Measurements from ENCODE around the gene KDM7A.
"Not testable (repeated sequence)": the region's sequence is repeated elsewhere in the genome, so short reads cannot be mapped to it uniquely, and the experiment has no call there.

- not testable (repeated sequence) for TF ChIP-seq TOX (CRISPR knock-in tag; IDR thresholded peaks at IDR 0.05; ENCODE audit: borderline replicate concordance); PATZ1 (CRISPR knock-in tag; IDR thresholded peaks at IDR 0.05; ENCODE audit: borderline replicate concordance); RARB (CRISPR knock-in tag; IDR thresholded peaks at IDR 0.05); POU6F1 (CRISPR knock-in tag; IDR thresholded peaks at IDR 0.05; ENCODE audit: borderline replicate concordance, low read depth); OSR1 (CRISPR knock-in tag; IDR thresholded peaks at IDR 0.05); TSHZ2 (CRISPR knock-in tag; IDR thresholded peaks at IDR 0.05); ARNTL (CRISPR knock-in tag; IDR thresholded peaks at IDR 0.05; ENCODE audit: borderline replicate concordance, low read depth); CREB5 (CRISPR knock-in tag; IDR thresholded peaks at IDR 0.05; ENCODE audit: low read depth)
These were observed 62.0 kb downstream of the KDM7A start for GRCh38 chr7:140114817-140115216.

Measured in SK-N-SH treated with all-trans-retinoic acid at 6 μM for 48 hours (cell line).